Measurements from ENCODE around the gene CRYBB2. TPM values are rescaled to one million over a fixed set of nuclear protein-coding genes. Genes with fewer than 3 reads are reported as not detected.

The CRYBB2 gene
- total RNA-seq, 1 donor from 2014 or later = 0.81 TPM

DNA sequence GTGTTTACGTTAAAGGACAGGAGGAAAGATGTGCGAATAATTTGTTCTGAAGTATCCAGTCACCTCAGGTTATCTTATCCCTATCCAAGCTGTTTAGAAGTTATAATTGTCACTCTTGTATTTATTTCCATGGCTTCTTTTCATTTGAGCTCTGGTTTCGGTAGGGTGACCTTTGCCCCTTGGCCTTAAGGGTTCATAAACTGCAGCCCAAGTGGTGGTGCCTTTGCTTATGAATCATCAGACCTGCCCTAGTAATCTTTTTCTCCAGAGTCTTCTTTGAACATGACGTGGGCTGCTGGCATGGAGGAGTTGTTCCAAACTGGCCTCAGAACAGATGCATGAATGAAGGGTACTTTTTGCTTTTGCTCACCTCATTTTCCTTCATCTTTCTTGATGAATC is 26.3 kb upstream of the CRYBB2 start:
- Mint-ChIP-seq H3K4me3 (ENCODE audit: low read depth) (no peak overlapping the region), H3K27me3 (no peaks in the 10 kb centered on the region), H3K4me1 (ENCODE audit: low read depth) (no peaks in the 10 kb centered on the region), H3K9me3 (ENCODE audit: low read depth) (no peaks in the 10 kb centered on the region), H3K36me3 (ENCODE audit: insufficient read depth) (peaks cover 26% of the 10 kb centered on the region), H3K27ac (no peak overlapping the region)
- no peak for DNase-seq (ENCODE audit: low spot score, unreplicated experiment)
- TF ChIP-seq, protein P1, sequence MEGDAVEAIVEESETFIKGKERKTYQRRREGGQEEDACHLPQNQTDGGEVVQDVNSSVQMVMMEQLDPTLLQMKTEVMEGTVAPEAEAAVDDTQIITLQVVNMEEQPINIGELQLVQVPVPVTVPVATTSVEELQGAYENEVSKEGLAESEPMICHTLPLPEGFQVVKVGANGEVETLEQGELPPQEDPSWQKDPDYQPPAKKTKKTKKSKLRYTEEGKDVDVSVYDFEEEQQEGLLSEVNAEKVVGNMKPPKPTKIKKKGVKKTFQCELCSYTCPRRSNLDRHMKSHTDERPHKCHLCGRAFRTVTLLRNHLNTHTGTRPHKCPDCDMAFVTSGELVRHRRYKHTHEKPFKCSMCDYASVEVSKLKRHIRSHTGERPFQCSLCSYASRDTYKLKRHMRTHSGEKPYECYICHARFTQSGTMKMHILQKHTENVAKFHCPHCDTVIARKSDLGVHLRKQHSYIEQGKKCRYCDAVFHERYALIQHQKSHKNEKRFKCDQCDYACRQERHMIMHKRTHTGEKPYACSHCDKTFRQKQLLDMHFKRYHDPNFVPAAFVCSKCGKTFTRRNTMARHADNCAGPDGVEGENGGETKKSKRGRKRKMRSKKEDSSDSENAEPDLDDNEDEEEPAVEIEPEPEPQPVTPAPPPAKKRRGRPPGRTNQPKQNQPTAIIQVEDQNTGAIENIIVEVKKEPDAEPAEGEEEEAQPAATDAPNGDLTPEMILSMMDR (IDR thresholded peaks at IDR 0.05; ENCODE audit: unreplicated experiment) = no peak

DNA sequence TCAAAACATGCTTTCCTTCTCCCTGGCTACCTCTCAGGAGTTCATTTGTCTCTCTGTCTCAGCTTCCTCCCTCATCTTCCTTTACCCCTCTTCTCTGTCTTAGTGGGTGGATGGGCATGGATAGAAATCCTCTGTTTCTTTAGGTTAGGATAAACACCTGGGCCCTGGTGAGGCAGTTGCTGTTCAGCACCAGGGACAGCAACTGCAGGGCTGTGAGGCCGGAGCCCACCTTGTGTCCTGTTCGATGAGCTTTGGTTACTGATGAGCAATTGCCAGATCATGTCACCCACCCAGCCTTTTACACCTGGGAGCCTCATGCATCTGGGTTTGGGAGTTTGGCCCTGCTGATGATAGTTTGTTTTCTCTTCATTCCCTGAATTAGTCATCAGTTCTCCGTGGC is 25.9 kb upstream of the CRYBB2 start:
- DNase-seq (ENCODE audit: low spot score, unreplicated experiment) = no peak
- no peak overlapping the region for H3K4me3 Mint-ChIP-seq (ENCODE audit: low read depth)
- no peak overlapping the region for H3K27ac Mint-ChIP-seq
- no peaks in the 10 kb centered on the region for H3K9me3 Mint-ChIP-seq (ENCODE audit: low read depth)
- TF ChIP-seq, protein P1 (IDR thresholded peaks at IDR 0.05; ENCODE audit: unreplicated experiment) = no peak
- no peaks in the 10 kb centered on the region for H3K4me1 Mint-ChIP-seq (ENCODE audit: low read depth)
- H3K36me3 Mint-ChIP-seq (ENCODE audit: insufficient read depth) = peaks cover 26% of the 10 kb centered on the region
- H3K27me3 Mint-ChIP-seq = no peaks in the 10 kb centered on the region

DNA sequence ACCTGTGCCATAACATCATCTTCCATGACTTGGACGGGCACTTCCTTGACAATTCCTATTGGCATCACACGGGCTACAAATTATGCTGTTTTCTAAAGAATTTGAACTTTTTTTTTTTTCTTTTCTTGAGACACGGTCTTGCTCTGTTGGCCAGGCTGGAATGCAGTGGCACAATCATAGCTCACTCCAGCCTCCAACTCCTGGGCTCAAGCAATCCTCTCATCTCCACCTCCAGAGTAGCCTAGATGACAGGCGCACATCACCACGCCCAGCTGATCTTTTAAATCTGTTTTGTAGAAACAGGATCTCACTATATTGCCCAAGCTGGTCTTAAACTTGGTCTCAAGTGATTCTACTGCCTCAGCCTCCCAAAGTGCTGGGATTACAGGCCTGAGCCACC is 23.1 kb upstream of the CRYBB2 start:
- no peak overlapping the region for H3K27ac Mint-ChIP-seq
- no peaks in the 10 kb centered on the region for H3K4me1 Mint-ChIP-seq (ENCODE audit: low read depth)
- H3K27me3 Mint-ChIP-seq = no peaks in the 10 kb centered on the region
- TF ChIP-seq, protein P1 (IDR thresholded peaks at IDR 0.05; ENCODE audit: unreplicated experiment) = no peak
- no peak for DNase-seq (ENCODE audit: low spot score, unreplicated experiment)
- H3K9me3 Mint-ChIP-seq (ENCODE audit: low read depth) = no peaks in the 10 kb centered on the region
- H3K36me3 Mint-ChIP-seq (ENCODE audit: insufficient read depth) = peaks cover 16% of the 10 kb centered on the region
- no peak overlapping the region for H3K4me3 Mint-ChIP-seq (ENCODE audit: low read depth)

DNA sequence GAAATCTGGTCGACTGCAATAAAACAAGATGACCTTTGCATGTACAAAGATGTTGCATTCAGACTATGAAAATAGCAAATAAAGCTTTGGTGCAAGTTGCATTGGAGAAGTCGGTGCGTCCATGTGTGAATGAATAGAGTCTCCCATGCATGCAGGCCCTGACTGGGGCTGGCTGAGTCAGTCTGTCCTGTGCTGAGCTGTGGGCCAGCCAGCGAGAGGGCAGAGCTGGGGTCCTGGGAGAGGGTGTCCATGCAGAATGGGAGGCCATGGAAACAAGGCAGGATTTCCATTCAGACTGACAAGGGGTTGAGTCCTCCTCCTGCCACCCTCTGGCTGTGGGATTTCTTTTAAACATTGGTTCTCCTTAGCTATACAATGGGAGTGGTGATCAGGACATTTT is 22.1 kb upstream of the CRYBB2 start:
- no peak for DNase-seq (ENCODE audit: low spot score, unreplicated experiment)
- Mint-ChIP-seq H3K27me3 (no peaks in the 10 kb centered on the region), H3K9me3 (ENCODE audit: low read depth) (no peaks in the 10 kb centered on the region), H3K27ac (no peak overlapping the region), H3K4me1 (ENCODE audit: low read depth) (no peaks in the 10 kb centered on the region), H3K4me3 (ENCODE audit: low read depth) (no peak overlapping the region), H3K36me3 (ENCODE audit: insufficient read depth) (peaks cover 13% of the 10 kb centered on the region)
- TF ChIP-seq, protein P1 (IDR thresholded peaks at IDR 0.05; ENCODE audit: unreplicated experiment) = no peak

DNA sequence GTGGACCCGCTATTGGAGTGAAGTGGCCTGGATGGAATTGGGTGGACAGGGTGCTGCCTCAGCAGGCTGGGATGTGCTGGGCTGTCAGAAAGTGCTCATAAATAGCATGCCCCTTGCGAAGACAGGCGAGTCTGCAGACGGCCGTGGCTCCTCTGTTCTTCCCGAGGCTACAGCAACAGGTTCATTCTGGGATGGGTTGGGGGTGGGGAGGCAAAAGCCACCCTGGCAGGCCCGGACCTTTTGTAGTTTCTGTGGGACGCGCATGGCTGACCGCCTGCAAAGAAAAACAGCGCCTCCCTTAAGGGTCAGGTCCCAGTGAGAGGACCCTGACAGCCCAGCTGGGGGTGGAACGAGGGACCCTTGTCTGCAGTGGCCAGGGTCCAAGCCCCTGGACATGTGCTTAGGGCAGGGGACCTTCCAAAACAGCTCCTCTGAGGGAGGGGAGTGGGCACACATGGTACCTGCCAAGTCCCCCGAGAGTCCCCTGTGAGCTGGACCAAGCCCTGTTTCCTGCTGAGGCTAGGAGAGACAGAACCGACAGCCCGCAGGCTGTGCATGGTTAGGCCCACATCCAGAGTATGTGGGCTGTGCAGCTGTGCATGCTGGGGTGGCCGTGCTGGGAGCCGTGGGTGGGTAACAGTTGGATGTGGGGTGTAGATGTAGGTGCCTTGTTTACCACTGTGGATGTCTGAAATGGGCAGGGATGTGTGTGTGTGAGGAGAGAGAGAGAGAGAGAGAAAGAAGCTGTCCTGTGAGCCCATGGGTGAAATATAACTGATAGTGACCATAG is 19.5 kb upstream of the CRYBB2 start, which contains the start of gene CRYBB3:
Gene CRYBB3, plus strand, starts transcription at position 128 of the 790 bp plus-strand sequence. CDS start 1,539 bp downstream, outside the sequence.
- no peak for DNase-seq (ENCODE audit: low spot score, unreplicated experiment)
- Mint-ChIP-seq H3K4me3 (ENCODE audit: low read depth) (no peak within 1 kb of the TSS), H3K36me3 (ENCODE audit: insufficient read depth) (peaks cover 5% of the 10 kb centered on the region), H3K4me1 (ENCODE audit: low read depth) (no peaks in the 10 kb centered on the region), H3K27ac (peak within 1 kb of the TSS; percentile 14), H3K27me3 (no peaks in the 10 kb centered on the region), H3K9me3 (ENCODE audit: low read depth) (no peaks in the 10 kb centered on the region)
- TF ChIP-seq, protein P1 (IDR thresholded peaks at IDR 0.05; ENCODE audit: unreplicated experiment) = no peak
